Activated CD4-positive, alpha-beta T cell treated with anti-CD3 and anti-CD28 coated beads for 24 hours (primary cell): ENCODE data around the gene LRTM2.
A peak's percentile ranks its signal among the peaks of the same experiment; 100 is the strongest.
"Not testable (repeated sequence)": the region's sequence is repeated elsewhere in the genome, so short reads cannot be mapped to it uniquely, and the experiment has no call there.

Source experiments
- DNase-seq, 2 donors: peaks; one replicate each; pipeline ENCODE4 v3.0.0-alpha.2; 2020; ENCODE audit warnings: low read depth in 2 of 2

Gene LRTM2

GRCh38 chr12:1811281-1811947 is 9.0 kb upstream of the LRTM2 start:
- peak in 1 of 2 donors; percentile 22 for DNase-seq

- DNase-seq, result no peak
Measured at GRCh38 chr12:1811948-1812291, 8.4 kb upstream of the LRTM2 start.

GRCh38 chr12:1812650-1813302 is 7.6 kb upstream of the LRTM2 start:
- no peak for DNase-seq

GRCh38 chr12:1814266-1814665 is 6.1 kb upstream of the LRTM2 start:
- no peak for DNase-seq

GRCh38 chr12:1815108-1815507 is 5.3 kb upstream of the LRTM2 start:
- no peak for DNase-seq

GRCh38 chr12:1815814-1816729 is 4.3 kb upstream of the LRTM2 start:
- no peak for DNase-seq

- DNase-seq, result no peak
Measured at GRCh38 chr12:1816730-1817348, 3.5 kb upstream of the LRTM2 start.

GRCh38 chr12:1817928-1818327 is 2.4 kb upstream of the LRTM2 start:
- DNase-seq, result not testable (repeated sequence)

GRCh38 chr12:1819050-1819449 is 1.3 kb upstream of the LRTM2 start:
- no peak for DNase-seq

GRCh38 chr12:1819571-1819970 is 794 bp upstream of the LRTM2 start:
- no peak for DNase-seq

GRCh38 chr12:1820896-1821291 is 529 bp downstream of the LRTM2 start:
- no peak for DNase-seq

- no peak for DNase-seq
Measured at GRCh38 chr12:1821805-1822204, 1.4 kb downstream of the LRTM2 start.

GRCh38 chr12:1822699-1823098 is 2.3 kb downstream of the LRTM2 start:
- no peak for DNase-seq

GRCh38 chr12:1823237-1823636 is 2.9 kb downstream of the LRTM2 start:
- DNase-seq, result no peak

- no peak for DNase-seq
Measured at GRCh38 chr12:1825382-1826102, 5.2 kb downstream of the LRTM2 start.

GRCh38 chr12:1826401-1826800 is 6.0 kb downstream of the LRTM2 start:
- DNase-seq, result no peak

- no peak for DNase-seq
Measured at GRCh38 chr12:1826867-1827705, 6.7 kb downstream of the LRTM2 start.

GRCh38 chr12:1827826-1828805 is 7.8 kb downstream of the LRTM2 start:
- no peak for DNase-seq

- no peak for DNase-seq
Measured at GRCh38 chr12:1828856-1829255, 8.5 kb downstream of the LRTM2 start.
